WTC11 (cell line): ENCODE data around the gene KDR. TPM values are rescaled to one million over a fixed set of nuclear protein-coding genes. Genes with fewer than 3 reads are reported as not detected.
A peak's percentile ranks its signal among the peaks of the same experiment; 100 is the strongest.

ENCODE experiments used
- ATAC-seq: fragments of 200-7000 bp; cut with Tn5 transposase; 2 replicates; pipeline ENCODE4 v1.10.0; 2021; ENCODE audit warnings: mild to moderate bottlenecking, moderate library complexity
- CTCF ChIA-PET: fragments of 300-600 bp; sonication (Branson Sonifier 250); formaldehyde crosslinking; loops from one replicate; lab custom pipeline; 2021; ENCODE audit warnings: antibody characterized with exemption; lab: Charles Lee
- POLR2A ChIA-PET: fragments of 350-600 bp; sonication (Branson Sonifier 250); formaldehyde crosslinking; loops from one replicate; lab custom pipeline; 2021; ENCODE audit warnings: antibody characterized with exemption; lab: Charles Lee
- DNase-seq: peaks from one replicate; pipeline ENCODE4 v3.0.0; 2021; ENCODE audit warnings: low spot score
- H3K27ac Mint-ChIP-seq: 2 replicates; pipeline ENCODE4 v1.8.0; 2021; ENCODE audit warnings: mixed read lengths
- H3K27me3 Mint-ChIP-seq: 2 replicates; pipeline ENCODE4 v1.8.0; 2021; ENCODE audit warnings: low read depth, mild to moderate bottlenecking, moderate library complexity, mixed read lengths
- H3K36me3 Mint-ChIP-seq: 2 replicates; pipeline ENCODE4 v1.8.0; 2021; ENCODE audit warnings: mixed read lengths
- H3K4me1 Mint-ChIP-seq: 2 replicates; pipeline ENCODE4 v1.8.0; 2022; ENCODE audit warnings: mixed read lengths
- H3K4me3 Mint-ChIP-seq: 2 replicates; pipeline ENCODE4 v1.8.0; 2021; ENCODE audit warnings: mild to moderate bottlenecking, moderate library complexity, mixed read lengths
- H3K9me3 Mint-ChIP-seq: 2 replicates; pipeline ENCODE4 v1.8.0; 2021; ENCODE audit warnings: mixed read lengths
- ATF2 ChIP-seq: sonication (generic); formaldehyde crosslinking; IDR thresholded peaks from 2 replicates; pipeline ENCODE4 v1.8.1; 2022; ENCODE audit warnings: low read depth, missing genetic modification reagents, borderline replicate concordance
- CREB1 ChIP-seq: sonication (generic); formaldehyde crosslinking; IDR thresholded peaks from 2 replicates; pipeline ENCODE4 v1.8.0; 2023; ENCODE audit warnings: mild to moderate bottlenecking, missing genetic modification reagents
- HMGXB4 ChIP-seq: sonication (generic); formaldehyde crosslinking; IDR thresholded peaks from 2 replicates; pipeline ENCODE4 v1.8.1; 2023; ENCODE audit warnings: mild to moderate bottlenecking, moderate library complexity, missing genetic modification reagents
- JAZF1 ChIP-seq: fragments of 250-450 bp; sonication (Bioruptor Pico); IDR thresholded peaks from 2 replicates; pipeline ENCODE4 v1.9.0; 2021; ENCODE audit warnings: moderate library complexity, mild to moderate bottlenecking, inconsistent platforms
- MYBL2 ChIP-seq: sonication (generic); formaldehyde crosslinking; IDR thresholded peaks from 2 replicates; pipeline ENCODE4 v1.8.1; 2023; ENCODE audit warnings: mild to moderate bottlenecking, moderate library complexity, missing genetic modification reagents
- NFATC4 ChIP-seq: fragments of 250-450 bp; sonication (Bioruptor Pico); IDR thresholded peaks from 2 replicates; pipeline ENCODE4 v1.9.0; 2021; ENCODE audit warnings: mild to moderate bottlenecking
- NR2C2 ChIP-seq: sonication (generic); formaldehyde crosslinking; IDR thresholded peaks from 2 replicates; pipeline ENCODE4 v1.8.0; 2022; ENCODE audit warnings: mild to moderate bottlenecking, missing genetic modification reagents
- TEAD4 ChIP-seq: sonication (generic); formaldehyde crosslinking; IDR thresholded peaks from 2 replicates; pipeline ENCODE4 v1.8.0; 2022; ENCODE audit warnings: mild to moderate bottlenecking, missing genetic modification reagents
- USF2 ChIP-seq: sonication (generic); formaldehyde crosslinking; IDR thresholded peaks from 2 replicates; pipeline ENCODE4 v1.8.1; 2023; ENCODE audit warnings: mild to moderate bottlenecking, missing genetic modification reagents, moderate library complexity
- ZNF121 ChIP-seq: sonication (generic); formaldehyde crosslinking; IDR thresholded peaks from 2 replicates; pipeline ENCODE4 v1.8.0; 2023; ENCODE audit warnings: missing genetic modification reagents
- ZNF138 ChIP-seq: sonication (generic); formaldehyde crosslinking; conservative IDR thresholded peaks from 2 replicates; pipeline ENCODE4 v1.8.1; 2022; ENCODE audit warnings: mild to moderate bottlenecking, moderate library complexity, missing genetic modification reagents
- ZNF232 ChIP-seq: sonication (generic); formaldehyde crosslinking; IDR thresholded peaks from 2 replicates; pipeline ENCODE4 v1.8.0; 2022; ENCODE audit warnings: mild to moderate bottlenecking, missing genetic modification reagents
- ZNF263 ChIP-seq: sonication (generic); formaldehyde crosslinking; IDR thresholded peaks from 2 replicates; pipeline ENCODE4 v1.8.1; 2022; ENCODE audit warnings: low read depth, mild to moderate bottlenecking, moderate library complexity, missing genetic modification reagents
- total RNA-seq: library from RNA; stranded (reverse); gene quantifications from 3 replicates; pipeline ENCODE4 v1.2.3, GENCODE V29; 2021
- TF ChIP-seq, protein P1 (sequence below): sonication (generic); formaldehyde crosslinking; IDR thresholded peaks from 2 replicates; pipeline ENCODE4 v1.8.1; 2023; ENCODE audit warnings: mild to moderate bottlenecking, missing genetic modification reagents
- TF ChIP-seq, protein P2 (sequence below): sonication (generic); formaldehyde crosslinking; IDR thresholded peaks from 2 replicates; pipeline ENCODE4 v1.8.0; 2022; ENCODE audit warnings: mild to moderate bottlenecking, missing genetic modification reagents
- TF ChIP-seq, protein P3 (sequence below): sonication (generic); formaldehyde crosslinking; IDR thresholded peaks from 2 replicates; pipeline ENCODE4 v1.8.1; 2022; ENCODE audit warnings: missing genetic modification reagents, borderline replicate concordance
- TF ChIP-seq, protein P4 (sequence below): sonication (generic); formaldehyde crosslinking; IDR thresholded peaks from 2 replicates; pipeline ENCODE4 v1.8.0; 2022; ENCODE audit warnings: missing genetic modification reagents

The KDR gene
- total RNA-seq, 1 experiment from 2014 or later: 80.8 TPM

DNA sequence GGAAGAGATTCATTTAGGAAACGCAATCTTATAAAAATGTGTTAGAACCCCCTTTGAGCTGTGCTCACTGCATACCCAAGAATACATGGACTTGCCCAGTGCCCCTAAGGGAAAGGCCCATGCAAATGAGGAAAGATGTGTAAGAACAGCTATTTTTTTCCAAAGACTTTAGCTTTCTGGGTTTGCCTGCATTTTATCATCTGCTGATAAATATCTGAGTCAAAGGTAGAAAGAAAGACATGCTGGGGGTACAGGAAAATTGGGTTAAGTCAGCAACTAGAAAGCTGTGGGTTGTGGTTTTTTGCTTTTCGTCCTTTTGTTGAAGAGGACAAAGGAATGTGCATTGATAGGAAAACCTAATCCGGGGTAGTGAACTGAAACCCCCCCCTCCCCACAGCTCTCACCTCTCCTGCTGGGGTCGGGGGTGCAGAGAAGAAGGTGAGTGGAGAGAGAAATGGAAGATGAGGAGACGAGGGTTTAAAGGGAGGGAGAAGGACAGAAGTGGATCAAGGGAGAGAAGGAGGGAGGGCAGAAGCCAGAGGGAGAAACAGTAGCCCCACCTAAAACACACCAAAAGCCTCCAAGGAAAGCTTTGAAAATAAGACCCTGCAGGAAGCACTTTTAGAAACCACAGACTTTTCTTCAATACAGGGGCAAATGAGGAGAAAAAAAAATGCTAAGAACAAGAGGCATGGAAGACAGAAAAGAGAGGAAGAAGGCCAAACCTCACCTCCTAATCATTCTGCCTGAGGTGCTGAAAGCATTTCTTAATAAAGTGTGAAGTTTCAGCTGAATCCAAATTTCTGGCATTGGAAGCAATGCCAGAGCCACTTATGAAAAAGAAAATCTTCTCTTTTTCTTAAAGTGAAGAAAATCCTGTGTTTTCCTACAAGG lies 49.3 kb downstream of the KDR start:
- Mint-ChIP-seq H3K9me3 (no peaks in the 10 kb centered on the region), H3K4me3 (no peak overlapping the region), H3K4me1 (peaks cover 53% of the 10 kb centered on the region), H3K36me3 (peaks cover 30% of the 10 kb centered on the region), H3K27ac (peak overlapping the region; percentile 85), H3K27me3 (no peaks in the 10 kb centered on the region)
- ChIA-PET CTCF (interaction anchor here (0.6 to 1.5 kb wide), 7 partner anchors 67 to 703 kb away, joined by 3 to 4 read pairs (median 3); no protein-coding TSS in a partner anchor), POLR2A (no interaction called here)
- TF ChIP-seq ZNF121 (CRISPR knock-in tag) (no peak), ZNF232 (CRISPR knock-in tag) (no peak), CREB1 (no peak), NFATC4 (no peak), JAZF1 (CRISPR knock-in tag) (no peak), NR2C2 (CRISPR knock-in tag) (no peak), ATF2 (CRISPR knock-in tag) (no peak), HMGXB4 (CRISPR knock-in tag) (no peak), TEAD4 (CRISPR knock-in tag) (no peak)
- TF ChIP-seq, protein P1, sequence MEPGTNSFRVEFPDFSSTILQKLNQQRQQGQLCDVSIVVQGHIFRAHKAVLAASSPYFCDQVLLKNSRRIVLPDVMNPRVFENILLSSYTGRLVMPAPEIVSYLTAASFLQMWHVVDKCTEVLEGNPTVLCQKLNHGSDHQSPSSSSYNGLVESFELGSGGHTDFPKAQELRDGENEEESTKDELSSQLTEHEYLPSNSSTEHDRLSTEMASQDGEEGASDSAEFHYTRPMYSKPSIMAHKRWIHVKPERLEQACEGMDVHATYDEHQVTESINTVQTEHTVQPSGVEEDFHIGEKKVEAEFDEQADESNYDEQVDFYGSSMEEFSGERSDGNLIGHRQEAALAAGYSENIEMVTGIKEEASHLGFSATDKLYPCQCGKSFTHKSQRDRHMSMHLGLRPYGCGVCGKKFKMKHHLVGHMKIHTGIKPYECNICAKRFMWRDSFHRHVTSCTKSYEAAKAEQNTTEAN (CRISPR knock-in tag): no peak
- TF ChIP-seq, protein P2, sequence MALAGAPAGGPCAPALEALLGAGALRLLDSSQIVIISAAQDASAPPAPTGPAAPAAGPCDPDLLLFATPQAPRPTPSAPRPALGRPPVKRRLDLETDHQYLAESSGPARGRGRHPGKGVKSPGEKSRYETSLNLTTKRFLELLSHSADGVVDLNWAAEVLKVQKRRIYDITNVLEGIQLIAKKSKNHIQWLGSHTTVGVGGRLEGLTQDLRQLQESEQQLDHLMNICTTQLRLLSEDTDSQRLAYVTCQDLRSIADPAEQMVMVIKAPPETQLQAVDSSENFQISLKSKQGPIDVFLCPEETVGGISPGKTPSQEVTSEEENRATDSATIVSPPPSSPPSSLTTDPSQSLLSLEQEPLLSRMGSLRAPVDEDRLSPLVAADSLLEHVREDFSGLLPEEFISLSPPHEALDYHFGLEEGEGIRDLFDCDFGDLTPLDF (CRISPR knock-in tag): no peak
- TF ChIP-seq, protein P3, sequence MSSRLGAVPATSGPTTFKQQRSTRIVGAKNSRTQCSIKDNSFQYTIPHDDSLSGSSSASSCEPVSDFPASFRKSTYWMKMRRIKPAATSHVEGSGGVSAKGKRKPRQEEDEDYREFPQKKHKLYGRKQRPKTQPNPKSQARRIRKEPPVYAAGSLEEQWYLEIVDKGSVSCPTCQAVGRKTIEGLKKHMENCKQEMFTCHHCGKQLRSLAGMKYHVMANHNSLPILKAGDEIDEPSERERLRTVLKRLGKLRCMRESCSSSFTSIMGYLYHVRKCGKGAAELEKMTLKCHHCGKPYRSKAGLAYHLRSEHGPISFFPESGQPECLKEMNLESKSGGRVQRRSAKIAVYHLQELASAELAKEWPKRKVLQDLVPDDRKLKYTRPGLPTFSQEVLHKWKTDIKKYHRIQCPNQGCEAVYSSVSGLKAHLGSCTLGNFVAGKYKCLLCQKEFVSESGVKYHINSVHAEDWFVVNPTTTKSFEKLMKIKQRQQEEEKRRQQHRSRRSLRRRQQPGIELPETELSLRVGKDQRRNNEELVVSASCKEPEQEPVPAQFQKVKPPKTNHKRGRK: no peak
- ATAC-seq (peak; percentile 58), DNase-seq (no peak)

DNA sequence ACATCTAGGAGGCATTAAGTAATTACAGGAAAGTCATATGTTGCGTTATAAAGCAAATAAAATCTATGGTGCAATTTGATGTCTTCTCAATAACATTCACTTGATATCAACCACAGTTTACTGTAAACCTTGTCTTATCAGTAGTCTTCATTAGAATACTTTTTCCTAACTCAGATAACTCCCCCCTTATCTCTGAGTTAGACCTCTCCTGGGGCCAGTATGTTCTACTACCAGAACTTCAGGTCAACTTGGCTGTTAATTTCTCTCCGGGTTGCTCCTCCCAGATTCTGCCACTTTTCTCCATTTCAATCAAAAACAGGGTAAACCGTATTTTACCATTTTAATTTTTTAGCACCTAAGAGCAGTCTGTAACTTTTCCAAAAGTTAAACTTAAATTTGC lies 50.0 kb downstream of the KDR start:
- peak overlapping the region; percentile 44; the same call in 1 of the 2 replicates for H3K27ac Mint-ChIP-seq
- TF ChIP-seq ZNF263 (CRISPR knock-in tag): no peak
- TF ChIP-seq, protein P4, sequence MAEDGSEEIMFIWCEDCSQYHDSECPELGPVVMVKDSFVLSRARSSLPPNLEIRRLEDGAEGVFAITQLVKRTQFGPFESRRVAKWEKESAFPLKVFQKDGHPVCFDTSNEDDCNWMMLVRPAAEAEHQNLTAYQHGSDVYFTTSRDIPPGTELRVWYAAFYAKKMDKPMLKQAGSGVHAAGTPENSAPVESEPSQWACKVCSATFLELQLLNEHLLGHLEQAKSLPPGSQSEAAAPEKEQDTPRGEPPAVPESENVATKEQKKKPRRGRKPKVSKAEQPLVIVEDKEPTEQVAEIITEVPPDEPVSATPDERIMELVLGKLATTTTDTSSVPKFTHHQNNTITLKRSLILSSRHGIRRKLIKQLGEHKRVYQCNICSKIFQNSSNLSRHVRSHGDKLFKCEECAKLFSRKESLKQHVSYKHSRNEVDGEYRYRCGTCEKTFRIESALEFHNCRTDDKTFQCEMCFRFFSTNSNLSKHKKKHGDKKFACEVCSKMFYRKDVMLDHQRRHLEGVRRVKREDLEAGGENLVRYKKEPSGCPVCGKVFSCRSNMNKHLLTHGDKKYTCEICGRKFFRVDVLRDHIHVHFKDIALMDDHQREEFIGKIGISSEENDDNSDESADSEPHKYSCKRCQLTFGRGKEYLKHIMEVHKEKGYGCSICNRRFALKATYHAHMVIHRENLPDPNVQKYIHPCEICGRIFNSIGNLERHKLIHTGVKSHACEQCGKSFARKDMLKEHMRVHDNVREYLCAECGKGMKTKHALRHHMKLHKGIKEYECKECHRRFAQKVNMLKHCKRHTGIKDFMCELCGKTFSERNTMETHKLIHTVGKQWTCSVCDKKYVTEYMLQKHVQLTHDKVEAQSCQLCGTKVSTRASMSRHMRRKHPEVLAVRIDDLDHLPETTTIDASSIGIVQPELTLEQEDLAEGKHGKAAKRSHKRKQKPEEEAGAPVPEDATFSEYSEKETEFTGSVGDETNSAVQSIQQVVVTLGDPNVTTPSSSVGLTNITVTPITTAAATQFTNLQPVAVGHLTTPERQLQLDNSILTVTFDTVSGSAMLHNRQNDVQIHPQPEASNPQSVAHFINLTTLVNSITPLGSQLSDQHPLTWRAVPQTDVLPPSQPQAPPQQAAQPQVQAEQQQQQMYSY: no peak
- TF ChIP-seq USF2 (CRISPR knock-in tag): no peak
- no peak for TF ChIP-seq ZNF138
- TF ChIP-seq MYBL2 (CRISPR knock-in tag): no peak
- TF ChIP-seq CREB1: no peak
- no peak for TF ChIP-seq HMGXB4 (CRISPR knock-in tag)
- no peak for TF ChIP-seq NFATC4

More for the DNA sequence above, 50.0 kb downstream of the KDR start:
- peaks cover 23% of the 10 kb centered on the region for H3K36me3 Mint-ChIP-seq
- H3K9me3 Mint-ChIP-seq: no peaks in the 10 kb centered on the region
- H3K4me1 Mint-ChIP-seq: peaks cover 47% of the 10 kb centered on the region
- ATAC-seq: no peak
- H3K27me3 Mint-ChIP-seq: no peaks in the 10 kb centered on the region
- ChIA-PET POLR2A (no interaction called here), CTCF (interaction anchor here (0.6 to 1.5 kb wide), 6 partner anchors 66 to 703 kb away, joined by 3 to 4 read pairs (median 4); no protein-coding TSS in a partner anchor)
- no peak overlapping the region for H3K4me3 Mint-ChIP-seq
- no peak for DNase-seq
